ENCODE measurements around the gene B4GALT6. TPM values are rescaled to one million over a fixed set of nuclear protein-coding genes. Genes with fewer than 3 reads are reported as not detected.

B4GALT6 gene
- polyA plus RNA-seq, 1 donor from 2014 or later, result 19.4 TPM

- Histone ChIP-seq H4K20me1 (ENCODE audit: insufficient read depth) (no peaks in the 10 kb centered on the region), H3K36me3 (ENCODE audit: insufficient read depth, low read length) (no peaks in the 10 kb centered on the region), H3K27me3 (ENCODE audit: insufficient read depth, low read depth, low read length) (no peaks in the 10 kb centered on the region), H3K9me2 (ENCODE audit: insufficient read depth, low read length) (no peaks in the 10 kb centered on the region), H3K27ac (ENCODE audit: low read length) (no peak overlapping the region), H3K4me2 (ENCODE audit: low read length) (no peak overlapping the region), H3K4me3 (ENCODE audit: low read length) (no peak overlapping the region), H2AFZ (ENCODE audit: low read depth, low read length) (no peak overlapping the region), H3K79me2 (replicated peaks; ENCODE audit: insufficient read depth, low read length) (no peaks in the 10 kb centered on the region), H3F3A (ENCODE audit: insufficient read depth, low read length, poor library complexity, severe bottlenecking) (no peaks in the 10 kb centered on the region), H3K9me3 (ENCODE audit: low read length) (no peaks in the 10 kb centered on the region), H3K9ac (ENCODE audit: low read length) (no peak overlapping the region)
- TF ChIP-seq CTCF (IDR thresholded peaks at IDR 0.05; ENCODE audit: poor library complexity, severe bottlenecking) (no peak), EZH2 (IDR thresholded peaks at IDR 0.05; ENCODE audit: borderline replicate concordance, insufficient read depth, low read length, poor library complexity, severe bottlenecking) (no peak), RAD21 (conservative IDR thresholded peaks at IDR 0.05) (no peak), SMC3 (conservative IDR thresholded peaks at IDR 0.05; ENCODE audit: poor library complexity) (no peak), MXI1 (conservative IDR thresholded peaks at IDR 0.05; ENCODE audit: poor library complexity, severe bottlenecking) (no peak), TAF1 (IDR thresholded peaks at IDR 0.05; ENCODE audit: low read depth) (no peak), EP300 (conservative IDR thresholded peaks at IDR 0.05; ENCODE audit: poor library complexity, severe bottlenecking) (no peak), POLR2AphosphoS5 (IDR thresholded peaks at IDR 0.05) (no peak), REST (IDR thresholded peaks at IDR 0.05; ENCODE audit: borderline replicate concordance) (no peak)
Observed at GRCh38 chr18:31578126-31578525, 106.3 kb downstream of the B4GALT6 start.

GRCh38 chr18:31577195-31577594, 107.2 kb downstream of the B4GALT6 start:
- Histone ChIP-seq H3K27ac (ENCODE audit: low read length) (no peak overlapping the region), H2AFZ (ENCODE audit: low read depth, low read length) (no peak overlapping the region), H4K20me1 (ENCODE audit: insufficient read depth) (no peaks in the 10 kb centered on the region), H3K9me2 (ENCODE audit: insufficient read depth, low read length) (no peaks in the 10 kb centered on the region), H3K4me2 (ENCODE audit: low read length) (no peak overlapping the region), H3K27me3 (ENCODE audit: insufficient read depth, low read depth, low read length) (no peaks in the 10 kb centered on the region), H3K36me3 (ENCODE audit: insufficient read depth, low read length) (no peaks in the 10 kb centered on the region), H3F3A (ENCODE audit: insufficient read depth, low read length, poor library complexity, severe bottlenecking) (no peaks in the 10 kb centered on the region), H3K9ac (ENCODE audit: low read length) (no peak overlapping the region), H3K79me2 (replicated peaks; ENCODE audit: insufficient read depth, low read length) (no peaks in the 10 kb centered on the region), H3K4me3 (ENCODE audit: low read length) (no peak overlapping the region), H3K9me3 (ENCODE audit: low read length) (no peaks in the 10 kb centered on the region)
- TF ChIP-seq EZH2 (IDR thresholded peaks at IDR 0.05; ENCODE audit: borderline replicate concordance, insufficient read depth, low read length, poor library complexity, severe bottlenecking) (no peak), EP300 (conservative IDR thresholded peaks at IDR 0.05; ENCODE audit: poor library complexity, severe bottlenecking) (no peak), MXI1 (conservative IDR thresholded peaks at IDR 0.05; ENCODE audit: poor library complexity, severe bottlenecking) (no peak), CTCF (IDR thresholded peaks at IDR 0.05; ENCODE audit: poor library complexity, severe bottlenecking) (no peak), RAD21 (conservative IDR thresholded peaks at IDR 0.05) (no peak), SMC3 (conservative IDR thresholded peaks at IDR 0.05; ENCODE audit: poor library complexity) (no peak), TAF1 (IDR thresholded peaks at IDR 0.05; ENCODE audit: low read depth) (no peak)
